NB4 (cell line): ENCODE measurements around the gene AURKA.

Experiments used
- POLR2A ChIP-seq: IDR thresholded peaks from 2 replicates; pipeline ENCODE4 v1.6.1; 2011; ENCODE audit warnings: mild to moderate bottlenecking; ENCODE audit not compliant: insufficient read length; ENCODE audit errors: extremely low read depth
- TF ChIP-seq, protein P1 (sequence below): IDR thresholded peaks from one replicate; pipeline ENCODE4 v1.5.1; 2012; ENCODE audit warnings: low read depth, low read length
- TF ChIP-seq, protein P2 (sequence below): IDR thresholded peaks from 2 replicates; pipeline ENCODE4 v1.6.1; 2011; ENCODE audit warnings: low read depth, low read length

DNA sequence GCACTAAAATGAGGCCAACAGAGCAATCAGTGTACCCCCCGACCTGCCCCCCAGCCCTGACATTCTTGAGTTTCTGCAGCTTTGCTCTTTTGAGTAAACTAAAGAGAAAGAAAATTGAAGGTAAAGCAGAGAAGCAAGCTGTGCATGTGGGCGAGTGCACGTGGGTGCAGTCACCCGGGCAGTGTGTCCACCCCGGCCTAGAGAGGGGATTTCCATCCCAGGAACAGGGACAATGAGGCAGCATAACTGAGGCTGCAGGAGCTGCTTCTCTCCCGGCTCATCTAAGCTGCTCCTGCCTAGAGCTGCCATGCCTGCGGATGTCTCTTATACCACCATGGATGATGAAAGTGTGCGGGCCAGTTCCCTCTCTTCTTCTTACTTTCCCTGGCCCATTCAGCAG is 36.9 kb upstream of the AURKA start:
- no peak for TF ChIP-seq POLR2A
- TF ChIP-seq, protein P1, sequence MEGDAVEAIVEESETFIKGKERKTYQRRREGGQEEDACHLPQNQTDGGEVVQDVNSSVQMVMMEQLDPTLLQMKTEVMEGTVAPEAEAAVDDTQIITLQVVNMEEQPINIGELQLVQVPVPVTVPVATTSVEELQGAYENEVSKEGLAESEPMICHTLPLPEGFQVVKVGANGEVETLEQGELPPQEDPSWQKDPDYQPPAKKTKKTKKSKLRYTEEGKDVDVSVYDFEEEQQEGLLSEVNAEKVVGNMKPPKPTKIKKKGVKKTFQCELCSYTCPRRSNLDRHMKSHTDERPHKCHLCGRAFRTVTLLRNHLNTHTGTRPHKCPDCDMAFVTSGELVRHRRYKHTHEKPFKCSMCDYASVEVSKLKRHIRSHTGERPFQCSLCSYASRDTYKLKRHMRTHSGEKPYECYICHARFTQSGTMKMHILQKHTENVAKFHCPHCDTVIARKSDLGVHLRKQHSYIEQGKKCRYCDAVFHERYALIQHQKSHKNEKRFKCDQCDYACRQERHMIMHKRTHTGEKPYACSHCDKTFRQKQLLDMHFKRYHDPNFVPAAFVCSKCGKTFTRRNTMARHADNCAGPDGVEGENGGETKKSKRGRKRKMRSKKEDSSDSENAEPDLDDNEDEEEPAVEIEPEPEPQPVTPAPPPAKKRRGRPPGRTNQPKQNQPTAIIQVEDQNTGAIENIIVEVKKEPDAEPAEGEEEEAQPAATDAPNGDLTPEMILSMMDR: no peak
- TF ChIP-seq, protein P2, sequence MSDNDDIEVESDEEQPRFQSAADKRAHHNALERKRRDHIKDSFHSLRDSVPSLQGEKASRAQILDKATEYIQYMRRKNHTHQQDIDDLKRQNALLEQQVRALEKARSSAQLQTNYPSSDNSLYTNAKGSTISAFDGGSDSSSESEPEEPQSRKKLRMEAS: no peak
